Measurements from ENCODE around the gene PPIL6.
"Not testable (repeated sequence)": the region's sequence is repeated elsewhere in the genome, so short reads cannot be mapped to it uniquely, and the experiment has no call there.

Gene PPIL6

GRCh38 chr6:109466212-109466923 lies 25.9 kb upstream of the PPIL6 start:
- H3K4me1 ChIP-seq (ENCODE audit: control insufficient read depth, insufficient read depth, low read length): no peaks in the 10 kb centered on the region
- no peak overlapping the region for H3K27ac ChIP-seq (ENCODE audit: low read length)
- no peak for DNase-seq (ENCODE audit: low read depth, low spot score)
- H3K4me3 ChIP-seq (ENCODE audit: low read length): no peak overlapping the region
- no CpG with 5 or more reads among the region's 7 CpGs for WGBS (ENCODE audit: insufficient coverage, insufficient read length)
- H3K36me3 ChIP-seq (ENCODE audit: control insufficient read depth, insufficient read depth, low read length): peaks cover 32% of the 10 kb centered on the region
- no peaks in the 10 kb centered on the region for H3K27me3 ChIP-seq (ENCODE audit: control insufficient read depth, insufficient read depth, low read length)
- no peaks in the 10 kb centered on the region for H3K9me3 ChIP-seq (ENCODE audit: control insufficient read depth, insufficient read depth, low read length)

GRCh38 chr6:109465772-109466171 lies 25.3 kb upstream of the PPIL6 start:
- Histone ChIP-seq H3K4me1 (ENCODE audit: control insufficient read depth, insufficient read depth, low read length) (no peaks in the 10 kb centered on the region), H3K4me3 (ENCODE audit: low read length) (no peak overlapping the region), H3K27me3 (ENCODE audit: control insufficient read depth, insufficient read depth, low read length) (no peaks in the 10 kb centered on the region), H3K36me3 (ENCODE audit: control insufficient read depth, insufficient read depth, low read length) (peaks cover 27% of the 10 kb centered on the region), H3K9me3 (ENCODE audit: control insufficient read depth, insufficient read depth, low read length) (no peaks in the 10 kb centered on the region), H3K27ac (ENCODE audit: low read length) (no peak overlapping the region)
- no CpG with 5 or more reads among the region's 7 CpGs for WGBS (ENCODE audit: insufficient coverage, insufficient read length)
- DNase-seq (ENCODE audit: low read depth, low spot score): no peak

- no CpG with 5 or more reads among the region's 1 CpG for WGBS (ENCODE audit: insufficient coverage, insufficient read length)
- DNase-seq (ENCODE audit: low read depth, low spot score): no peak
- H3K27ac ChIP-seq (ENCODE audit: low read length): no peak overlapping the region
- H3K4me3 ChIP-seq (ENCODE audit: low read length): no peak overlapping the region
- H3K27me3 ChIP-seq (ENCODE audit: control insufficient read depth, insufficient read depth, low read length): no peaks in the 10 kb centered on the region
- peaks cover 11% of the 10 kb centered on the region for H3K36me3 ChIP-seq (ENCODE audit: control insufficient read depth, insufficient read depth, low read length)
- H3K4me1 ChIP-seq (ENCODE audit: control insufficient read depth, insufficient read depth, low read length): no peaks in the 10 kb centered on the region; the same call in 1 of the 2 replicates
- no peaks in the 10 kb centered on the region for H3K9me3 ChIP-seq (ENCODE audit: control insufficient read depth, insufficient read depth, low read length)
Observed at GRCh38 chr6:109461733-109462526, 21.5 kb upstream of the PPIL6 start.

GRCh38 chr6:109461205-109461604 lies 20.8 kb upstream of the PPIL6 start:
- not testable (repeated sequence) for H3K27ac ChIP-seq (ENCODE audit: low read length); H3K4me3 ChIP-seq (ENCODE audit: low read length); H3K4me1 ChIP-seq (ENCODE audit: control insufficient read depth, insufficient read depth, low read length); H3K36me3 ChIP-seq (ENCODE audit: control insufficient read depth, insufficient read depth, low read length); H3K9me3 ChIP-seq (ENCODE audit: control insufficient read depth, insufficient read depth, low read length); H3K27me3 ChIP-seq (ENCODE audit: control insufficient read depth, insufficient read depth, low read length); DNase-seq (ENCODE audit: low read depth, low spot score)
- WGBS (ENCODE audit: insufficient coverage, insufficient read length): no CpG with 5 or more reads among the region's 1 CpG

- DNase-seq (ENCODE audit: low read depth, low spot score): no peak
- Histone ChIP-seq H3K4me1 (ENCODE audit: control insufficient read depth, insufficient read depth, low read length) (no peaks in the 10 kb centered on the region; the same call in 1 of the 2 replicates), H3K36me3 (ENCODE audit: control insufficient read depth, insufficient read depth, low read length) (peaks cover 2% of the 10 kb centered on the region; the same call in 1 of the 2 replicates), H3K9me3 (ENCODE audit: control insufficient read depth, insufficient read depth, low read length) (no peaks in the 10 kb centered on the region), H3K27ac (ENCODE audit: low read length) (no peak overlapping the region), H3K4me3 (ENCODE audit: low read length) (no peak overlapping the region), H3K27me3 (ENCODE audit: control insufficient read depth, insufficient read depth, low read length) (no peaks in the 10 kb centered on the region)
- no CpG with 5 or more reads among the region's 3 CpGs for WGBS (ENCODE audit: insufficient coverage, insufficient read length)
Observed at GRCh38 chr6:109460161-109460829, 19.9 kb upstream of the PPIL6 start.

GRCh38 chr6:109458774-109459531 lies 18.5 kb upstream of the PPIL6 start:
- Histone ChIP-seq H3K9me3 (ENCODE audit: control insufficient read depth, insufficient read depth, low read length) (no peaks in the 10 kb centered on the region), H3K27ac (ENCODE audit: low read length) (no peak overlapping the region), H3K4me1 (ENCODE audit: control insufficient read depth, insufficient read depth, low read length) (no peaks in the 10 kb centered on the region; the same call in 1 of the 2 replicates), H3K36me3 (ENCODE audit: control insufficient read depth, insufficient read depth, low read length) (no peaks in the 10 kb centered on the region; the same call in 1 of the 2 replicates), H3K27me3 (ENCODE audit: control insufficient read depth, insufficient read depth, low read length) (no peaks in the 10 kb centered on the region), H3K4me3 (ENCODE audit: low read length) (no peak overlapping the region)
- no peak for DNase-seq (ENCODE audit: low read depth, low spot score)
- WGBS (ENCODE audit: insufficient coverage, insufficient read length): no CpG with 5 or more reads among the region's 5 CpGs

GRCh38 chr6:109457562-109457996 lies 17.2 kb upstream of the PPIL6 start:
- Histone ChIP-seq H3K27ac (ENCODE audit: low read length) (no peak overlapping the region), H3K4me3 (ENCODE audit: low read length) (no peak overlapping the region)

GRCh38 chr6:109456710-109457561 lies 16.5 kb upstream of the PPIL6 start:
- no CpG with 5 or more reads among the region's 16 CpGs for WGBS (ENCODE audit: insufficient coverage, insufficient read length)
- no peaks in the 10 kb centered on the region for H3K27me3 ChIP-seq (ENCODE audit: control insufficient read depth, insufficient read depth, low read length)
- peaks cover 7% of the 10 kb centered on the region for H3K36me3 ChIP-seq (ENCODE audit: control insufficient read depth, insufficient read depth, low read length)
- H3K27ac ChIP-seq (ENCODE audit: low read length): no peak overlapping the region
- no peak for DNase-seq (ENCODE audit: low read depth, low spot score)
- H3K9me3 ChIP-seq (ENCODE audit: control insufficient read depth, insufficient read depth, low read length): no peaks in the 10 kb centered on the region
- H3K4me1 ChIP-seq (ENCODE audit: control insufficient read depth, insufficient read depth, low read length): no peaks in the 10 kb centered on the region; the same call in 1 of the 2 replicates
- H3K4me3 ChIP-seq (ENCODE audit: low read length): peak overlapping the region; percentile 70; the same call in 1 of the 2 replicates

More at GRCh38 chr6:109457562-109457996, 17.2 kb upstream of the PPIL6 start:
- Histone ChIP-seq H3K9me3 (ENCODE audit: control insufficient read depth, insufficient read depth, low read length) (no peaks in the 10 kb centered on the region), H3K27me3 (ENCODE audit: control insufficient read depth, insufficient read depth, low read length) (no peaks in the 10 kb centered on the region), H3K4me1 (ENCODE audit: control insufficient read depth, insufficient read depth, low read length) (no peaks in the 10 kb centered on the region; the same call in 1 of the 2 replicates), H3K36me3 (ENCODE audit: control insufficient read depth, insufficient read depth, low read length) (peaks cover 7% of the 10 kb centered on the region)
- no peak for DNase-seq (ENCODE audit: low read depth, low spot score)
- no CpG with 5 or more reads among the region's 6 CpGs for WGBS (ENCODE audit: insufficient coverage, insufficient read length)

GRCh38 chr6:109456111-109456583 lies 15.7 kb upstream of the PPIL6 start:
- DNase-seq (ENCODE audit: low read depth, low spot score): no peak
- no CpG with 5 or more reads among the region's 38 CpGs for WGBS (ENCODE audit: insufficient coverage, insufficient read length)
- H3K27ac ChIP-seq (ENCODE audit: low read length): no peak overlapping the region
- no peaks in the 10 kb centered on the region for H3K27me3 ChIP-seq (ENCODE audit: control insufficient read depth, insufficient read depth, low read length)
- H3K36me3 ChIP-seq (ENCODE audit: control insufficient read depth, insufficient read depth, low read length): peaks cover 11% of the 10 kb centered on the region
- no peaks in the 10 kb centered on the region; the same call in 1 of the 2 replicates for H3K4me1 ChIP-seq (ENCODE audit: control insufficient read depth, insufficient read depth, low read length)
- H3K9me3 ChIP-seq (ENCODE audit: control insufficient read depth, insufficient read depth, low read length): no peaks in the 10 kb centered on the region
- peak overlapping the region; percentile 70 for H3K4me3 ChIP-seq (ENCODE audit: low read length)
